Stimulated activated CD4-positive, alpha-beta T cell treated with anti-CD3 and anti-CD28 coated beads, Interleukin-1b, Interleukin-23, amount 100 ng/mL, for 24 hours (primary cell): ENCODE results near the gene CD55.

ENCODE experiments used
- DNase-seq, 4 experiments: peaks; one replicate each; pipeline ENCODE4 v3.0.0-alpha.2; 2020; ENCODE audit warnings: low read depth in 4 of 4, low spot score in 1 of 4

CD55 gene

GRCh38 chr1:207321079-207321789 is at the start of gene CD55:
CD55 (plus strand) TSS chr1:207321678; CDS start chr1:207321766, 88 bp downstream.
- DNase-seq = peak; percentile 86 to 96 (median 90)

- DNase-seq = no peak
Measured at GRCh38 chr1:207274882-207275281, 46.6 kb upstream of the CD55 start.

GRCh38 chr1:207276465-207276864 is 45.0 kb upstream of the CD55 start:
- DNase-seq = no peak

GRCh38 chr1:207277241-207277640 is 44.2 kb upstream of the CD55 start:
- no peak for DNase-seq

- no peak for DNase-seq
Measured at GRCh38 chr1:207279652-207280051, 41.8 kb upstream of the CD55 start.

GRCh38 chr1:207280706-207281105 is 40.8 kb upstream of the CD55 start:
- DNase-seq = no peak

GRCh38 chr1:207282058-207282457 is 39.4 kb upstream of the CD55 start:
- DNase-seq = no peak

GRCh38 chr1:207282496-207283380 is 38.7 kb upstream of the CD55 start:
- DNase-seq = no peak

- DNase-seq = no peak
Measured at GRCh38 chr1:207283421-207283820, 38.1 kb upstream of the CD55 start.

GRCh38 chr1:207284209-207284897 is 37.1 kb upstream of the CD55 start:
- no peak for DNase-seq

- no peak for DNase-seq
Measured at GRCh38 chr1:207286786-207287468, 34.6 kb upstream of the CD55 start.

- no peak for DNase-seq
Measured at GRCh38 chr1:207288315-207288714, 33.2 kb upstream of the CD55 start.

- DNase-seq = no peak
Measured at GRCh38 chr1:207289756-207290155, 31.7 kb upstream of the CD55 start.

GRCh38 chr1:207291723-207292122 is 29.8 kb upstream of the CD55 start:
- no peak for DNase-seq

- no peak for DNase-seq
Measured at GRCh38 chr1:207298186-207298585, 23.3 kb upstream of the CD55 start.

- no peak for DNase-seq
Measured at GRCh38 chr1:207298636-207299398, 22.7 kb upstream of the CD55 start.

GRCh38 chr1:207300970-207301369 is 20.5 kb upstream of the CD55 start:
- DNase-seq = no peak

- no peak for DNase-seq
Measured at GRCh38 chr1:207302618-207303393, 18.7 kb upstream of the CD55 start.

GRCh38 chr1:207304710-207305488 is 16.6 kb upstream of the CD55 start:
- no peak for DNase-seq
